ENCODE results near the gene ZNRF3.

ZNRF3 gene

DNA sequence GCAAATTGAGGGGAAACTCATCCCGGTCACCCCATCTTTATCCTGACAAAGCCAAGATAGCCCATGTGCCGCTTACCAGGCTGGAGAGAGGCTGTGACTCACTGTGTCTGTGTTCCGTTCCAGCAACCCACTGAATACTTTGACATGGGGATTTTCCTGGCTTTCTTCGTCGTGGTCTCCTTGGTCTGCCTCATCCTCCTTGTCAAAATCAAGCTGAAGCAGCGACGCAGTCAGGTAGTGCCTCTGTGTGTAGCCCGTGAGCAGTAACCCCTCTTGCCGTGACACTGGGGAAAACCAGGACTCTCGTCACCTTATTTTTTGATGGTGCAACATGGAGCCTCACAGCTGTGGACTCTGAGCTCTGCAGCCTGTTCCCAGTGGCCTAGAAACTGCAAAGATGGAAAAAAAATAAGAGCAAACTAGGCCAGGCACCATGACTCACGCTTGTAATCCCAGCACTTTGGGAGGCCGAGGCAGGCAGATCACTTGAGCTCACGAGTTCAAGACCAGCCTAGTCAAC lies 161.3 kb downstream of the ZNRF3 start:
- no peak for DNase-seq

- DNase-seq: no peak
These were observed 165.7 kb downstream of the ZNRF3 start for GRCh38 chr22:29048822-29049654.

DNA sequence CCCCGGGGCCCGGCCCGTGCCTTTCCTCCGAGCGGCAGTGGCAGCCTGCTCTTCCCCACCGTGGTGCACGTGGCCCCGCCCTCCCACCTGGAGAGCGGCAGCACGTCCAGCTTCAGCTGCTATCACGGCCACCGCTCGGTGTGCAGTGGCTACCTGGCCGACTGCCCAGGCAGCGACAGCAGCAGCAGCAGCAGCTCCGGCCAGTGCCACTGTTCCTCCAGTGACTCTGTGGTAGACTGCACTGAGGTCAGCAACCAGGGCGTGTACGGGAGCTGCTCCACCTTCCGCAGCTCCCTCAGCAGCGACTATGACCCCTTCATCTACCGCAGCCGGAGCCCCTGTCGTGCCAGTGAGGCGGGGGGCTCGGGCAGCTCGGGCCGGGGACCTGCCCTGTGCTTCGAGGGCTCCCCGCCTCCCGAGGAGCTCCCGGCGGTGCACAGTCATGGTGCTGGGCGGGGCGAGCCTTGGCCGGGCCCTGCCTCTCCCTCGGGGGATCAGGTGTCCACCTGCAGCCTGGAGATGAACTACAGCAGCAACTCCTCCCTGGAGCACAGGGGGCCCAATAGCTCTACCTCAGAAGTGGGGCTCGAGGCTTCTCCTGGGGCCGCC lies 166.4 kb downstream of the ZNRF3 start:
- DNase-seq: no peak

DNA sequence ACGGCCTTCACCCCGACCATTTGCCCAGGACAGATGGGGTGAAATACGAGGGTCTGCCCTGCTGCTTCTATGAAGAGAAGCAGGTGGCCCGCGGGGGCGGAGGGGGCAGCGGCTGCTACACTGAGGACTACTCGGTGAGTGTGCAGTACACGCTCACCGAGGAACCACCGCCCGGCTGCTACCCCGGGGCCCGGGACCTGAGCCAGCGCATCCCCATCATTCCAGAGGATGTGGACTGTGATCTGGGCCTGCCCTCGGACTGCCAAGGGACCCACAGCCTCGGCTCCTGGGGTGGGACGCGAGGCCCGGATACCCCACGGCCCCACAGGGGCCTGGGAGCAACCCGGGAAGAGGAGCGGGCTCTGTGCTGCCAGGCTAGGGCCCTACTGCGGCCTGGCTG lies 167.1 kb downstream of the ZNRF3 start:
- DNase-seq: no peak

DNA sequence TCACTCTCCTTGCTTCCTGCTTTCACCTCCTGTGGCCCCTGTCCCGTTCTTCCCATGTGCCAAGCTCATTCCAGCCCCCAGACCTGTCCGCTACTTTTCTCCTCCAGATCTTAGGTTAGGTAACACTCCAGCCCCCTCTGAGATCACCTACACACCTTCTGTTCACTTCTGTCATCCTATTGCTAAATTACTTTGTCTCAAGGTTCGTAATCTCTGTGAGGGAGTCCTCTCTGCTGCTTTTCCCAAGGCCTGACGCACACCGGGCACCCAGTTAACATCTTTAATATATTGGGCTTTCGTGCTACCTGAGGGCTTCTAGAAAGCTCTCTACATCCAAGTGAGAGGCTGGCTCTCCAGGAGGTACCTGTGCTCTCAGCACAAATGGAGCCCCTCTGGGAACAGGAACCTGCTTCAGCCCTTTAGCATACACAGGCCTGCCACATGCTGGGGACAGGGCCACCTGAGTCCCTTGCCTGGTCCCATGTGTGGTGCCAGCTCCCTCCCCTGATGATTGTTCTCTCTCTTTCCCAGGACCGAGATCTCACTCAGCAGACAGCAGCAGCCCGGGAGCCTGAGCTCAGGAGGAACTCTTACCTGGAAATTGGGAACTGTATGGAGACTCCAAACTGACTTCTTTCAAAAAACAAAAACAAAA lies 169.8 kb downstream of the ZNRF3 start:
- DNase-seq: no peak

DNA sequence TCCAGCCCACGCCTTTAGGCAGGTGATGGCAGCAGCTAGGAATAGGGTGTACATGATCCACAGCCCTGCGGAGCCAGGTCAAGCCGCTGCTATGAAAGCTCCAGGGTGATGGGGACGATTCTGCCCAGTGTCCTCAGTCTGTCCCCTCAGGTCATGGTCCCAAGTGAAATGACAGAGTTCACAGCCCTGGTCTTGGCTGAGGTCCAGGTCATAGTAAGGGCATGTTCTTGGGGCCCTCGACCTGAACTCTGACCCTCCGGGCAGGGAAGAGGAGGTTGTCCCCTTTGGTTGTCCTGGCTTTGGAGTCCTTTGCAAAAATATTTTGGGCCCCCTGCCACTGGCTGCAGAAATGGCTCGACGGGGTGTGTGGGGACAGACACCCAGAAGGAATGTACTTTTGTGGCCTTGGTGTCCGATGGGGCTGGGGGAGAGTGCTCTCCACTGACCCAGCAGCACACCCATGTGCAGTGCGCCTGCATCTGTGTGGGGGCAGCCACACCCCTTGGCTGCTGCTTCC lies 170.9 kb downstream of the ZNRF3 start:
- DNase-seq: no peak

- DNase-seq: peak; percentile 78
These were observed 171.9 kb downstream of the ZNRF3 start for GRCh38 chr22:29055192-29055830.

- DNase-seq: no peak
These were observed 173.1 kb downstream of the ZNRF3 start for GRCh38 chr22:29056472-29056871.

DNA sequence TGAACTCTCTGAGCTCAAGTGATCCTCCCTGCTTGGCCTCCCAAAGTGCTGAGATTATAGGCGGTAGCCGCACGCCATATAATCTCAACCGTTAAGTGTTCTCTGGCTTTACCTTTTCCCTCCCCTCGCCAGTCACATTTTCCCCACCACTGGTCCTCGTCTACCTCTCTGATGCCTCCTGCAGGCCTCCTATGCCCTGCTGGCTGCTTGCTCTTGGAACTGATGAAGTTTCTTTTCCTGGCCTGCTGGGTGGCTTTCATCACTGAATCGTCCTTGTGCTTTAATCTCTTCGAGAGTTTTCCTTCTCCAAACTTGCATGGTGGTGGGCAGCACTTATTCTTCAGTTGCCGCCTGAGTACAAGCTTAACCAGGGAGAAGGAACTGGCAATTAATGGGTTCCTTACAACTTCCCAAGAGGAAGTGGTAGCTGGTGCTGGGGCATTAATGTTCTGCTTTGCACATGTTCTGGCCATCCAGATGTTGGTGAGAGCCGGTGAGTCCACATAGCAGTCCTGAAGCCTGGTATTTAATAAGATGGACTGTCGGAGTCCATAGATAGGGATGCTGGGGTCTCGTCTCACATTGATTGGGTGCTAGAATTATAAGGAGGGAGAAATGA lies 177.0 kb downstream of the ZNRF3 start:
- no peak for DNase-seq

- DNase-seq: no peak
These were observed 177.6 kb downstream of the ZNRF3 start for GRCh38 chr22:29060931-29061330.

- DNase-seq: no peak
These were observed 178.4 kb downstream of the ZNRF3 start, which contains the start of gene C22orf31 for GRCh38 chr22:29061773-29062172. TSS of gene C22orf31 (minus strand) at chr22:29061831. CDS start at chr22:29061792, 39 bp downstream.

DNA sequence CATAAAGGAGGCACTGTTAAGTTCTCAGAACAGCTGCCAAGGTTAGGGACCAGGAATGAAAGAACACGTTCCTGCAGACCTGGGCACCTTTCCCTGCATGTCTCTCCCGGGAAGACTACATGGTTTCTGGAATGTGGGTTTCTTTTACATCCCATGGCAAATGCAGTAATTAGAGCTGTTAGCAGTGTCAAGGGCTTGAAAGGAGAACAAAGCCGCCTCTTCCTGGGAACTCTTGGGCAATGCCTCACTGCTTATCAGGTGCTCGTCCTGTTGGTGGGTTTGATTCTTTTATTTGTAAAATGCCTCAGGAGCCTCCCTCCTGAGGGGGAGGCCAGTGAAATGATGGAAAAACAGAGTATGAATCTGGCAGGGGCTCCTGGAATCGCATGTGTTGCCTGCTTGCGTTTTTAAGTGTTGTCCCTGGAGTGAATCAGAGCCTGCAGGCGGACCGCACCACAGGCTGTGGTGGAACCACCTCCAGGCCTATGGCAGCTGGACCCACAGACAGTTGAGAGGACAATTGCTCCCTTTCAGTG lies 179.0 kb downstream of the ZNRF3 start:
- no peak for DNase-seq

DNA sequence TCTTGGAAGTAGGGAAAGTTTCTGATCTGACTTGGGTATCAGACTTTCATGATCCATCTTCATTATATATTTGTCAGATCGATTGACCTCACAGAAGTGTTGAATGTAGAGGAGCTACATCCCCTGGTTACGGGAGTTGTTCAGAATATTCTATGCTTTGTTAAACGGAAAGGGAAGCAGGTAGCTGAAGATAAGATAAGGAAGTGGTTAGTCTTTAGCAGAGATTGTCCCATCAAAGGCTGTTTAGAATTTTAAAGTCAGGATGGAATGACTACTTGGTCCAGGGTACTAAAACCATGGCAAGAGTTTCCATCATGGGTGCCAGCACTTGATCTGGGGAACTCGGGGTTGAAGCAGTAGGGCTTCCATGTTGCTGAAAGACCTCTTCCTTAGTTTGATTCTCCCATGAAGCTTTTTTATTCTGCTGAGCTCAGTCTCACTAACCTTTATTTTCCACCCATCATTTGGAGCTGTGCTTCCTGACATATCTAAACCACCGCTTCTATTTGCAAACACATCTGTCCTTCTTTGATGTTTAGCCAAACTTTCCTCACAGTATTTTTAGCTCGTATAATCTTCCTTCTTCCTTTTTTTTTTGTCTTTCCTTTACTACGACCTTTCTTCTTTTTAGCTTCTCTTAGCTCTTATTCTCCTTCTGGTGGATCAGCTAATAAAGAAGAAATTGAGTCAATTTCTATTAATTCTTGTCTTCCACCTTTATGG lies 182.3 kb downstream of the ZNRF3 start:
- DNase-seq: no peak

- no peak for DNase-seq
These were observed 186.1 kb downstream of the ZNRF3 start for GRCh38 chr22:29069463-29069862.

DNA sequence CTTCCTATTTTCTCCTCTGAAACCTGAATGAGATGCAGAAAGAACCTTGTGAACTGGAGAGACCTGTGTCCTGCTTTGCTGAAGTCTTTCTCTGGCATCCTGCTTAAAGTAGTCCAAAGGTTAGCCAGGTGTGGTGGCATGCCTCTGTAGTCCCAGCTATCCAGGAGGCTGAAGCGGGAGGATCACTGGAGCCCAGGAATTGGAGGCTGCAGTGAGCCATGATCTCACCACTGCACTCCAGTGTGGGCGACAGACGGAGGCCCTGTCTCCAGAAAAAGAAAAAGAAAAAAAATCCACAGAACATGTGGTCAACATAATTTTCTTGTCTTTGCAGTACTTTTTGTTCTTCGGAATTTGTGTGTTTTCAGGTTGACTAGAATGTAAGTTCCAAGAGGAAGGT lies 187.1 kb downstream of the ZNRF3 start:
- no peak for DNase-seq

DNA sequence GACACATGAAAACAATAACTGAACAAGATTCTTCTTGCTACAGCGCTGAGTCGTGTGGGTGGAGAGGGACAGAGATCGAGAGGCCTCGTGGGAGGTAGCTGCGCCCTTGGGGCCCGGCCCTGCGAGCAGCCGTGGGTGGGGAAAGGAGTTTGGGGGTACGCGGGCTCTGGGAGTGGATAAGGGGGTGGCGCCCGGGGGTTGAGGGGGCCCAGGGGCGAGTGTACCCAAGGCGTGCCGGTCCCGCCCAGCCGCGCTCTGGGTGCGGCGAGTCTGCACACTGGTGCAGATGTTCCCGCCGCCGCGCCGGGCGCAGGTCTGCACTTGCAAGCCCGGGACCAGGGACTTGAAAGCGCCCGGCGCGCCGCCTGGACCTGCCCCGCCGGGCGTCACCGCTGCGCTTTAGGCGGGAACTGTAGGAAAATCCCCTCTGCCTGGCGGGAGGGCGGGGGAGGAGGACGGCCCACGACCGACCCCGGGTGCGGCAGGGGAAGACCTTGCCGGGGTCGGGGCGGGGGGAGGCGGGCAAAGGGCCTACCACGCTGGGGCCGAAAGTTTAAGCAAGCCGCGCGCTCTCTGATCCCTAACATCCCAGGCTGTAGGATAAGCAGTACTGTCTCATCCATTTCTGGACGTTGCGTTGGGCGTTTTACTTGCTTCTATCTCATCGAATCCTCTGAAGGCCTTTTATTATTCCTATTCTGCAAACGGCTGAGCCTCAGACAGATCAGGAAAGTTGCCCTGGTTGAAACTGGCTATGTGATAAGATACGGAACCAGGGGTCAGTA lies 188.1 kb downstream of the ZNRF3 start:
- DNase-seq: peak; percentile 94

DNA sequence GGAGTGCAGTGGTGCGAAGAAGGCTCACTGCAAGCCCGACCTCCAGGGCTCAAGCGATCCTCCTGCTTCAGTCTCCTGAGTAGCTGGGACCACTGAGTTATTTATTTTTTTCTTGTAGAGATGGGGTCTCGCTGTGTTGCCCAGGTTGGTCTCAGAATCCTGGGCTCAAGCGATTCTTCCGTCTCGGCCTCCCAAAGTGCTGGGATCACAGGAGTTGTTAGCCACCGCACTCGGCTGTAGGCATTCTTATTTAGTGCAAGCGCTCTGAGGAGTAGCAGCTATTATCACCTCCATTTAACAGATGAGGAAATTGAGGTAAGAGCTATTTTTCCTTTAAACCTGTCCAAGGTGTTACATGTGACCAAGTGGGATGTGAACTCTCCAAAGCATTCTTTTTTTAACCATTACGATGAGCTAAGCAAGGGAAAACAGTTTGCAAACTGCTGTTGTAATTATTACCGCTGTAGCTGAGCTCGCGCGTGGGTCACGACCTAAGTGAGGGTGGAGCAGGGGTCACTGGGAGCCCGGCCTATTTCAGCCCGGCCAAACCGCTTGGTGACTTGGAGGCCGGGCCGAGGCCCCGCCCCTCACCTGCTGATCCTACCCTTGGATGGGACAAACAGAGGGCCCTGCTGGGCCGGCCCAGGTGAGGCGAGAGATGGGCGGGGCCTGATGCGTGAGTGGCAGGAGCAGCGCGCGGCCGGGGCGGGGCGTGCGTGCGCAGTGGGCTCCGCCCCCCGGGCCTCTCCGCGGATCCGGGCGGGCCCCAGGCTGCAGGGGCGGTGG lies 189.0 kb downstream of the ZNRF3 start:
- peak; percentile 95 for DNase-seq

GRCh38 chr22:29072979-29073617 lies 189.7 kb downstream of the ZNRF3 start, which contains the start of gene KREMEN1:
TSS of gene KREMEN1 (plus strand) at chr22:29073035. CDS start at chr22:29073131, 96 bp downstream.
- DNase-seq: no peak

GRCh38 chr22:29073618-29074275 lies 190.4 kb downstream of the ZNRF3 start:
- peak; percentile 39 for DNase-seq

All from NCI-H2171 (cell line).